B cell (primary cell): ENCODE measurements around the gene PRKAR1A. TPM values are rescaled to one million over a fixed set of nuclear protein-coding genes. Genes with fewer than 3 reads are reported as not detected.

Experiments used
- ATAC-seq: fragments of 200-7000 bp; cut with Tn5 transposase; one replicate; pipeline ENCODE4 v1.10.0; 2021; ENCODE audit warnings: low read depth, mild to moderate bottlenecking, moderate number of reproducible peaks, moderate library complexity
- CTCF ChIA-PET: fragments of 350-600 bp; sonication (Branson Sonifier 250); formaldehyde crosslinking; loops from one replicate; lab custom pipeline; 2021; ENCODE audit warnings: antibody characterized with exemption, inconsistent platforms; lab: Charles Lee
- POLR2A ChIA-PET: fragments of 350-600 bp; sonication (Branson Sonifier 250); formaldehyde crosslinking; loops from one replicate; lab custom pipeline; 2021; ENCODE audit warnings: antibody characterized with exemption; lab: Charles Lee
- DNase-seq: peaks from one replicate; pipeline ENCODE4 v3.0.0; 2013
- H2AFZ ChIP-seq: 2 replicates; pipeline ENCODE4 v1.6.1; 2012; ENCODE audit warnings: mild to moderate bottlenecking, low read depth, low read length; ENCODE audit not compliant: insufficient read depth, poor library complexity, severe bottlenecking
- H3K27ac ChIP-seq, 2 donors: 1 replicate in 1 of 2; 2 replicates in 1 of 2; pipeline ENCODE4 v1.5.1; 2012 to 2013; ENCODE audit warnings: low read length in 2 of 2, mild to moderate bottlenecking in 2 of 2, moderate library complexity in 1 of 2
- H3K27me3 ChIP-seq, 4 experiments: fragments of 200-600 bp in 1 of 4; sonication (generic) in 1 of 4; replicated peaks in 1 of 4; 1 replicate in 2 of 4; 2 replicates in 2 of 4; pipeline versions ENCODE4 v1.6.1 to v1.7.0; 2013 to 2016; ENCODE audit warnings: low read length in 3 of 4, mild to moderate bottlenecking in 2 of 4, mixed read lengths in 1 of 4, moderate library complexity in 1 of 4; ENCODE audit not compliant: insufficient read depth in 4 of 4, control insufficient read depth in 3 of 4; ENCODE audit errors: control extremely low read depth in 1 of 4
- H3K36me3 ChIP-seq, 2 experiments: replicated peaks in 1 of 2; 1 replicate in 1 of 2; 2 replicates in 1 of 2; pipeline versions ENCODE4 v1.6.1 to v1.7.1; 2013; ENCODE audit warnings: low read length in 1 of 2; ENCODE audit not compliant: insufficient read depth in 2 of 2, control insufficient read depth in 1 of 2; ENCODE audit errors: control extremely low read depth in 1 of 2, extremely low read depth in 1 of 2
- H3K4me1 ChIP-seq, 2 donors: fragments of 200-600 bp in 1 of 2; sonication (generic) in 1 of 2; 1 replicate in 1 of 2; 2 replicates in 1 of 2; pipeline versions ENCODE4 v1.5.1 to v1.6.1; 2013 to 2017; ENCODE audit warnings: low read length in 2 of 2; ENCODE audit not compliant: control insufficient read depth in 2 of 2, insufficient read depth in 2 of 2
- H3K4me2 ChIP-seq: replicated peaks from 2 replicates; pipeline ENCODE3; 2012; ENCODE audit warnings: mild to moderate bottlenecking, low read depth, low read length; ENCODE audit not compliant: poor library complexity, severe bottlenecking
- H3K4me3 ChIP-seq, 5 experiments: fragments of 200-600 bp in 1 of 5; sonication (generic) in 1 of 5; 1 replicate in 3 of 5; 2 replicates in 2 of 5; pipeline versions ENCODE4 v1.5.1 to v1.7.0; 2011 to 2016; ENCODE audit warnings: low read length in 4 of 5, mild to moderate bottlenecking in 4 of 5, low read depth in 2 of 5, control low read depth in 1 of 5, moderate library complexity in 1 of 5; ENCODE audit not compliant: insufficient read depth in 1 of 5; ENCODE audit errors: control extremely low read depth in 1 of 5, extremely low read depth in 1 of 5
- H3K79me2 ChIP-seq: fragments of 200-600 bp; sonication (generic); one replicate; pipeline ENCODE4 v1.6.0; 2016; ENCODE audit warnings: low read length; ENCODE audit not compliant: control insufficient read depth, insufficient read depth
- H3K9ac ChIP-seq: fragments of 200-600 bp; sonication (generic); 2 replicates; pipeline ENCODE4 v1.6.1; 2017; ENCODE audit warnings: mild to moderate bottlenecking, low read length, moderate library complexity
- H3K9me3 ChIP-seq, 3 donors: one replicate each; pipeline versions ENCODE4 v1.6.1 to v1.7.1; 2013; ENCODE audit warnings: low read length in 2 of 3; ENCODE audit not compliant: control insufficient read depth in 2 of 3, insufficient read depth in 1 of 3; ENCODE audit errors: control extremely low read depth in 1 of 3
- H4K20me1 ChIP-seq: 2 replicates; pipeline ENCODE4 v1.6.0; 2012; ENCODE audit warnings: mild to moderate bottlenecking, low read length; ENCODE audit not compliant: insufficient read depth, control insufficient read depth, poor library complexity, severe bottlenecking
- H3K27ac Mint-ChIP-seq: one replicate; pipeline ENCODE4 v1.8.0; 2021; ENCODE audit warnings: mixed read lengths
- H3K27me3 Mint-ChIP-seq: one replicate; pipeline ENCODE4 v1.8.0; 2021; ENCODE audit warnings: mixed read lengths
- H3K4me1 Mint-ChIP-seq: one replicate; pipeline ENCODE4 v1.8.0; 2021; ENCODE audit warnings: mixed read lengths
- H3K4me3 Mint-ChIP-seq: one replicate; pipeline ENCODE4 v1.8.0; 2021; ENCODE audit warnings: mixed read lengths
- H3K9me3 Mint-ChIP-seq: one replicate; pipeline ENCODE4 v1.8.0; 2022; ENCODE audit warnings: mixed read lengths; ENCODE audit not compliant: insufficient read depth
- EZH2 ChIP-seq: IDR thresholded peaks from 2 replicates; pipeline ENCODE4 v1.6.1; 2012; ENCODE audit warnings: borderline replicate concordance, low read depth, mild to moderate bottlenecking, moderate library complexity, low read length; ENCODE audit not compliant: insufficient read depth, poor library complexity, severe bottlenecking
- WGBS: methylation state at CpG from one replicate; pipeline ENCODE4 v1.1.5; 2013; ENCODE audit warnings: missing lambda C conversion rate; ENCODE audit not compliant: insufficient coverage; 5-methylcytosine and 5-hydroxymethylcytosine counted together
- intact Hi-C: fragments of 100-400 bp; cut with micrococcal nuclease; formaldehyde crosslinking; loops from one replicate; pipeline ENCODE4 v1.10.0; 2022
- polyA plus RNA-seq: library from polyadenylated mRNA; depleted of rRNA; stranded (reverse); fragments of >200 nt; gene quantifications from 2 replicates; pipeline ENCODE4 v1.2.3, GENCODE V29; 2012
- total RNA-seq, 2 donors: library from RNA; stranded (reverse); fragments of 120-200 nt in 1 of 2; gene quantifications; 1 replicate in 1 of 2; 2 replicates in 1 of 2; pipeline versions ENCODE4 v1.2.3 to v1.2.4, GENCODE V29; 2013 to 2022
- TF ChIP-seq, protein P1 (sequence below): fragments of 200-600 bp; IDR thresholded peaks from one replicate; pipeline ENCODE4 v1.8.0; 2022; ENCODE audit warnings: antibody characterized with exemption, mild to moderate bottlenecking

The PRKAR1A gene
- total and polyA plus RNA-seq, 2 donors (not counting 1 experiment from before 2014, with no cell fraction given) = 63.1 to 296 TPM

DNA sequence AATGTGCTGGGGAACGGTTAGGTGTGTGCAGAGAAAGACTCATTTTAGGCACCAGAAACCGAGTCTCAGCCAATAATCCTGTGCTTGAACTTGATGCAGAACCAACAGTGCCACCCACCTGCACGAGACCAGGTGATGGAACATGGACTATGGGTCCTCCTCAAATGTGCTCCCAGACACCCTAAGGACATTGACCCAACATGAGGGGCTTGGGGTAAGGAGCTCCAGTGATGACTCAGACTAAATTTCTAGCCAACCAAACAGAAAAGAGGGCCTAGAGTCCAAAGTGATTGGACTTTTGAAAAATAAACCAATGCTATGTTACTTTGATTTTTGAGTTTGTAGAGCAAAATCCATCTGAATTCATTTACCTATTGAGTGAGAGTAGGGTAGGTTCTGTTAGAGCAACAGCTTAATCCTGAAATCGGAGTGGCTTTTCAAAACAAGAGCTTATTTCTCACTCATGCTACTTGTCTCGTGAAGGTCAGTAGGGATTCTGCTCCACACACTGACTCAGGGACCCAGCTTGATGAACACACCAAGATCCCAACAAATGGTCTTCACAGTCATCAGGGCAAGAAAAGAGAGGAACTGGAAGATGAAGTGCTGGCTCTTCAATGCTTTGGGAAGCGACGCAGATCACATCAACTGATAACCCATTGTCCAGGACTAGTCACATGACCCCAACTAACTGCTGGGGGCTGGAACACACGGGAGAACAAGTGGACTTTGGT is 67.1 kb downstream of the PRKAR1A start:
- Histone ChIP-seq H3K4me3 (no peak overlapping the region), H3K79me2 (no peaks in the 10 kb centered on the region), H3K27ac (no peak overlapping the region), H3K36me3 (no peaks in the 10 kb centered on the region), H3K4me2 (no peak overlapping the region), H3K4me1 (no peaks in the 10 kb centered on the region), H3K27me3 (peaks cover 0 to 3% (median 0%) of the 10 kb centered on the region in 4 experiments), H4K20me1 (no peaks in the 10 kb centered on the region), H2AFZ (no peak overlapping the region), H3K9me3 (no peaks in the 10 kb centered on the region), H3K9ac (no peak overlapping the region)
- POLR2A ChIA-PET = no interaction called here
- Mint-ChIP-seq H3K27me3 (peaks cover 22% of the 10 kb centered on the region), H3K4me3 (no peak overlapping the region), H3K27ac (no peak overlapping the region), H3K4me1 (no peaks in the 10 kb centered on the region), H3K9me3 (no peaks in the 10 kb centered on the region)
- WGBS = 95% methylated on average over 5 of the region's 8 CpGs
- intact Hi-C loops = no loop called here
- CTCF ChIA-PET = no interaction called here
- TF ChIP-seq, protein P1, sequence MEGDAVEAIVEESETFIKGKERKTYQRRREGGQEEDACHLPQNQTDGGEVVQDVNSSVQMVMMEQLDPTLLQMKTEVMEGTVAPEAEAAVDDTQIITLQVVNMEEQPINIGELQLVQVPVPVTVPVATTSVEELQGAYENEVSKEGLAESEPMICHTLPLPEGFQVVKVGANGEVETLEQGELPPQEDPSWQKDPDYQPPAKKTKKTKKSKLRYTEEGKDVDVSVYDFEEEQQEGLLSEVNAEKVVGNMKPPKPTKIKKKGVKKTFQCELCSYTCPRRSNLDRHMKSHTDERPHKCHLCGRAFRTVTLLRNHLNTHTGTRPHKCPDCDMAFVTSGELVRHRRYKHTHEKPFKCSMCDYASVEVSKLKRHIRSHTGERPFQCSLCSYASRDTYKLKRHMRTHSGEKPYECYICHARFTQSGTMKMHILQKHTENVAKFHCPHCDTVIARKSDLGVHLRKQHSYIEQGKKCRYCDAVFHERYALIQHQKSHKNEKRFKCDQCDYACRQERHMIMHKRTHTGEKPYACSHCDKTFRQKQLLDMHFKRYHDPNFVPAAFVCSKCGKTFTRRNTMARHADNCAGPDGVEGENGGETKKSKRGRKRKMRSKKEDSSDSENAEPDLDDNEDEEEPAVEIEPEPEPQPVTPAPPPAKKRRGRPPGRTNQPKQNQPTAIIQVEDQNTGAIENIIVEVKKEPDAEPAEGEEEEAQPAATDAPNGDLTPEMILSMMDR = no peak
- no peak for TF ChIP-seq EZH2
- DNase-seq (no peak), ATAC-seq (no peak)

DNA sequence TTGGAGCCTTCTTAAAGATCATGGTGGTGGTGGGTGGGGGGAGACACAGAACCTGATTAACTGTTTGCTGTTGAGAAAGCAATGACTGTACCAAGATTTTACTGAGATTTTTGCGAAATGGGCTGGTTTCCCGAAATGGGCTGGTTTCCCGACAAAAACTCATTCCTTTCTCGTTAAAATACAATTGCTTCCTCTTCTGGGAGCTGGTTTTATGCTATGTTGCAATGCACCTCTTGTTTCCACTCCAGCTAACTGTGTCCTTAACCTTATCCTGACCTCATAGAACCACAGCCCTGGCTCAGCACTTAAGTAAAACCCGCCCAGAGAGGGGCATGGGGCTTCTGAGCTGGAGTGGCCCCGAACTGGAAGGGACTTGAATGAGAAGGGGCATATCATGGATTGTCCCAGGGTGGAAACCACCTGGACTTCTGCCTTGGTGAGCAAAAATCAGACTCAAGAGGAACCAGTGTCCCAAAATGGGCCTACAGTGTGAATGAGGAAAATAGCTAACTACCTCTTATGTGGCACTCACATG is 68.1 kb downstream of the PRKAR1A start:
- Mint-ChIP-seq H3K4me3 (no peak overlapping the region), H3K27ac (no peak overlapping the region), H3K9me3 (no peaks in the 10 kb centered on the region), H3K27me3 (peaks cover 22% of the 10 kb centered on the region), H3K4me1 (no peaks in the 10 kb centered on the region)
- H3K27ac ChIP-seq = no peak overlapping the region
- CTCF ChIA-PET = no interaction called here
- H3K4me2 ChIP-seq = no peak overlapping the region
- H2AFZ ChIP-seq = no peak overlapping the region
- no peak for TF ChIP-seq EZH2
- TF ChIP-seq, protein P1 = no peak
- H4K20me1 ChIP-seq = no peaks in the 10 kb centered on the region
- POLR2A ChIA-PET = no interaction called here
- H3K4me3 ChIP-seq = no peak overlapping the region
- no peaks in the 10 kb centered on the region for H3K9me3 ChIP-seq
- DNase-seq (no peak), ATAC-seq (no peak)
- WGBS = 78% methylated on average over 6 of the region's 6 CpGs
- no peaks in the 10 kb centered on the region for H3K36me3 ChIP-seq
- peaks cover 0 to 3% (median 0%) of the 10 kb centered on the region in 4 experiments for H3K27me3 ChIP-seq
- no peaks in the 10 kb centered on the region for H3K79me2 ChIP-seq
- no peak overlapping the region for H3K9ac ChIP-seq
- intact Hi-C loops = no loop called here
- H3K4me1 ChIP-seq = no peaks in the 10 kb centered on the region
